Cerebellar cortex (tissue), 1 donor: Measurements from ENCODE around the gene REXO1.

ENCODE experiments used
- DNase-seq: peaks from one replicate; pipeline ENCODE4 v3.0.0-alpha.2; 2015; ENCODE audit warnings: low spot score

REXO1 gene

DNA sequence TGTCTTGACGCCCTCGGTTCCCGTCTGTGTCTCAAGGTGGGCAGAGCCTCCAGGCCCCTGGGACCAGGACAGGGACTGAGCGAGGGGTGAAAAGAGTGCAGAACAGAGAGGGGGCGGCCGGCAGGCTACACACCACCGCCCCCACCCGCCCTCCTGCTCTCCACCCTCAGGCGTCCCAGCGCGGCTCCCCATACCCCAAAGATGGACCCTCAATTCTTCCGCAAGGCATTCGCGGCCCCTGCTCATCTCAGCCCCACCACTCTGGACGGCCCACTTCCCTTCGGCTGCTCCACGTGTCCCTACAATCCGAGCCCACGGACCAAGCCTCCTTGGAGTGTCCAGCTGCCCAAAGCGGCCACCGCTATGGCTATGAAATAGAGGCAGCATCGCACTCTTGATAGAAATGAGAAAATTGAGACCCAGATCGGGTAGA lies 13.3 kb upstream of the REXO1 start:
- no peak for DNase-seq

DNA sequence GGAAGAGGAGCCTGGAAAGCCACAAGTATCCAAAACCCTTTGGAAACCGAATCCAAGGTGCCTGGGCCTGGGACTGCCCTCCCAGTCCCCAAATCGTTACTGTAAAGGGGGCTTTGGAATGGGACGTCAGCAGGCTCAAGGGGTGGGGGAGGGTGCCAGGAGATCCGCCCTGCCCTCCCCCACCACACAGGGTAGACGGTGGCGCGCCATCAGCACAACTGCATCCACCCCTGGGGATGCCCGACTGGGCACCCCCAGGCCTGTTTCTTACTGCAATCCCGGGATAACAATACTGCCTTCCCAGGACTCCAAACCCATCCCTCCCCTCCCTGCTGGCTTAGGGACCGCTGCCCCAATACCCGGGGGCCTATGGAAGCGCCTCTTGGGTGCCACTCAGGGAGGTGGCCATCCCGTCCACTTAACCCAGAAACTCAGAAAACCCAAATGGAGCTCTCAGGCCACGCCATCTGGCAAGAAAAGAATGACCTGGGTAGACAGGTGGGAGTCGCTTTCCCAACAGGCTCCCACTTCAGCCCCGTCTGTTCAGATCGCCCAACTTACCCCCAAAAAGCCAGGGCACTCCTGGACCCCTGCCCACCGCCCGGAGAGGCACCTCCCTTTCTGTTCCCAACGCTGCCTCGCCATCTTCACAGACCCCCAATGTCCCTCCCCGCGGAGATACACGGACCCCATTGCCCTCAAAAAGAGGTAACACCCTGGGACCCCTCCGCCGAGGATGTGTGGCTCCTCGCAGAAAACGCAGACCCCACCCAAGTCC lies 12.7 kb upstream of the REXO1 start:
- no peak for DNase-seq

DNA sequence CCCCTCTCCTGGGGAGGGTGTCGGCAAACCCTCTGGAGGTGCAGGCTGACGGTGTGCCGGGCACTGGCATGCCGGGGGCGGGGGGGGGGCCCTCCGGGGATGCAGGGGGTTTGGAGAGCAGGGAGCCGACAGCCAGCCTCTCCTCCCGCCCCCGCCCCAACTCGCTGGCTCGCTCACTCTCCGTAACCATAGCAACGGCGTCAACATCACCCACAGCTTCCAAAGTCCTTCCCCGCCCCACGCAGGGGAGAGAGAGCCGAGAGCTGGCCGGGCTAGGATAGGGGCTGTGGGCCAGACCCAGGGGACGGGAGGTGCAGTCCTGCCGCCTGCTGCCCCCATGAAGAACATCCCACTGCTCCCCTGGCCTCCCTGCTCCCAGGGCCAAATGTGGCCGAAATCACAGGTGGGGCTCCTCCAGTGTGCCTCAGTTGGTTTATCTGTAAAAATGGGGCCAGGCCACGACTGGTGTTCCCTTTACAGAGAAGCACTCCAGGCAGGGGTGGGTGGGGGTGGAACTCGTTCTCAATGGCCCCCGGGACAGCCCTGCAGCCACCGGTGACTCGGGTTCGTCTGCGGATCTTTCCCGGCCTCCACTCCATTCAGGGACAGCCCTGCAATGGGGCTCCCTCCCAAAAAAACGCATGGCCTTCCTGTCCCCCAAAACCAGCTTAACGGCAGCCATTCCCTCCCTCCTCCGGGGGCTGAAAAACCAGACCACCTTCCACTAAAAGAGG lies 11.9 kb upstream of the REXO1 start:
- peak; percentile 70 for DNase-seq

DNA sequence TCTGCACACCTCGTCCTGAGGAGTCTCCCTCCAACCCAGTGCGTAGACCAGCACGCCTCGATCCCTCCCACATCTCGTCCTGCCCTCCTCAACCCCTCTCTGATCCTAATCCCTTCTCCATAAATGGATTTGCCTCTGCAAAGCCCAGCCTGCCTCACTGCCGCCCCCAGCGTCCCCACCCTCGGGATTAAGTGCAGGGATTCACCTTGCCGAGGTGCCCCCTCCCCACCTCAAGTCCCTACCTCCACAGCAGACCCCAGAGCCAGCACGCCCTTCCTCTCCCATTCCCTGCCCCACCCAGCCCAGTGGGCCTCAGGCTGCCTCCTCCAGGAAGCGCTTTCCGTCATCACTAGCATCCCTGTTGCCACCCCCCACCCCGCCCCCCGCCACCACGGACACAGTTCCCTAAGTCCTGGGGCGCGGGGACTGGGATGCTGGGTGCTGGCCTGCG lies 11.1 kb upstream of the REXO1 start:
- DNase-seq: no peak

DNA sequence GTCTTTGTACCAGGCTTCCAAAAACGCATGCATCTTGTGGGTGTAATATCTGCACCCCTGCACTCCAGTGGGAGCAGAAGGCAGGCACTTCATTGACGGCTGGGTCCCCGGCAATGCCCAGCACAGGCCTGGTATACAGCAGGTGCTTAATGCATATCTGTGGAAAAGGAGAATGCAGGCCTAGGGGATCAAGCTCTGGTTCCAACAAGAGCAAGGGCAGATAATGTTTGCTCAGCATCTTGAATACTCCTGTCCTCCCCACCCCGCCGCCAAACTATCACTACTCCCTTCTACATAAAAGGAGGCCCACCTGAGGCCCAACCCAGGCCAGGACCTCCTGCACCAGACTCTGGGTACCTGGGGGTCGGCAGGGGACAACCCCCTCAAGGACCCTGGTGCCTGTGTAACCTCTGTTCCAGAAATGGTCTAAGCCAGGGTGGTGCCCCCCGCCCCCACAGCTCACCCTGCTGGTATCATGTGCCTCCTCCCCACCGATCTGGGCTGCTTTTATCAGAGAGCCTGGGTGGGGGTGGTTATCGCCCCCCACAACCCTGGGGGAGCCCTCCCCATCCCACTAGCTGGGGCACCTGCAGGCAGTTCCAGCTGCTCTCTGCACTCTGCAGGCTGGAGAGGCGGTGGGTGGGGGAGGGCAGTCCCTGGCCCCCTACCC lies 10.3 kb upstream of the REXO1 start:
- no peak for DNase-seq

DNA sequence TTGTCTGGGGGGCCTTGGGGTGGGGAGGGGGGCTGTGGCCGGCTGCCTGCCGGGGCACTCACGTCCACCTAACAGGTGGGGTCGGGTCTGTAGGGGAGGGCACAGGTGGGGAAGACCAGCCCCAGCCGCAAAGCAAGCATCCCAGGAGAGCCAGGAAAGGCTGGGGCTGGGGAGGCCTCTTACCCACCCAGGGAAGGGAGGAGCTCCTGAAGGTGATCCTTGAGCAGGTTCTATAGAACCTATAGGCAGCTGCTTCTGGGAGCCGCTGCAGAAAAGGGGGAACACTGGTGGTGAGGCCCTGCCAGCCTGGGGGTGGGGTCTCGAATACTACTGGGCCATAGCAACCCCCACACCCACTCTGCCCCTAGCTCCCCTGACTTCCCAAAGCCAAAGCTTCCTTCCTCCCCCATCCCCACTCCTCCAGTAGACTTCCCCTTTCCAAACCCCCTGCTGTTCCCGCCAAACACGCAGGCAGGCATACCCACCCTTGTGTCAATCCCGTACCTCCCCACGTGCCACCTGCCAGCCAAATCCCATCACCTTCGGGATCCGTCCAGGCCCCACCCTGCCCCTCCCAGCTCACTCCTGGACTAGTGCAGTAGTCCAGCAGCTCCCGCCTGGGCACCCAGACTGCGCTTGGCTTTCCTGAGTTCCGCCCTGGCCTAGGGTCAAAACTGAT lies 9.5 kb upstream of the REXO1 start:
- DNase-seq: no peak

DNA sequence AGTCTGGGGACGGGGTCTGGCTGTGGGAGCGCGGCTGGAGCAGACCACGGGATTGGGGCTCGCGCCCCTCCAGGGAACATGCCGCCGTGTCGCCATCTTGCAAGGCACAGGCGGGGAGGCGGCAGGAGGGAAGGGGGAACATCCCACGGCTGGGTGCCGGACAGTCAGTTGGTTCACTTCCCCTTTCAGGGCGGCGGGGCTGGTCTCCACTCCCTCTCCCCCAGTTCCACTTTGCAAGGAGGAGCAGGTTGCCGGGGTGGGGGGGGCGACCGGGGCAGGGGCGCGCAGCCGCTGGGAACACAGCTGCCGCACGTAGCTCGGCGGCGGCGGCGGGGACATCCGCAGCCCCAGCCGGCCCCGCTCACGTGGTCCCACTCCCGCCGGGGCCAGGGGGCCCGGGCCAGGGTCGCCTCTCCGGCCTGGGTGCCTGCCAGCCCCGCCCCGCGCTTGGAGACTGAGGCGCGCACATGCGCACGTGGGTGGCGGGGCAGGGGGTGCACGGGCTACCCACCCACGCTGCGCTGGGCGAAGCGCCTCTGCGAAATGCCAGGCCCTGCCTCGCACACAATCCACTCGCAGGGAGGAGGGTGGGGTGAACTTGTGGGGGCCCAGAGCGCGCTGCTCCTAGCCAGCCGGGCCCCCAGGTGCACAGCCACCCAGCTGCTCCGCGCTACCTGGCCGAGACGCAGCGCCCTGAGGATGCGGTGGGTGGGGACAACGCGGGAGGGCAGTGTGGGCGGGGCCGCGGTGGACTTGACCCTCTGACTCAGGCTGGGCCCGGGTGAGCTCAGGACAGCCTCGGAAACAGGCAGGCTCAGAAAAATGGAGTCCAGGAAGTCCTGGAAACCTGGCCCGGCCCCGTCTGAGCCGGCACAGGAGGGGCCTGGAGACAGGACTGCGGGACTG lies 8.7 kb upstream of the REXO1 start:
- DNase-seq: peak; percentile 67

DNA sequence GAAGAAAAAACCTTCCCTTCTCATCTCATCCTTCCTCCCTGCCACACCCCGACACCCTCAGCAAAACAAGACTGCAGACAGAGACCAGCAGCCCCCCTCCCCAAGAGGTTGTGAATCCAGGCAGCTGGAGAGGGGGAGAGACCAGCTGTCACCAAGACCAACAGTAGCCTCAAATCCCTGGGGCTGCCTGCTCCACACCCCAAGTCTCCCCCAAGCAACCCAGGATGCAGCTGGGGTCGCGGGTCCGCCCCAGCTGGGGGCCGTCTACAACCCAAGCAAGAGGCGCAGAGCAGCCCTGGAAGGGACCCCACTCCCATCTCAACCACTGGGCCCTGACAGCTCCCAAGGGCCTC lies 8.0 kb upstream of the REXO1 start:
- DNase-seq: no peak

DNA sequence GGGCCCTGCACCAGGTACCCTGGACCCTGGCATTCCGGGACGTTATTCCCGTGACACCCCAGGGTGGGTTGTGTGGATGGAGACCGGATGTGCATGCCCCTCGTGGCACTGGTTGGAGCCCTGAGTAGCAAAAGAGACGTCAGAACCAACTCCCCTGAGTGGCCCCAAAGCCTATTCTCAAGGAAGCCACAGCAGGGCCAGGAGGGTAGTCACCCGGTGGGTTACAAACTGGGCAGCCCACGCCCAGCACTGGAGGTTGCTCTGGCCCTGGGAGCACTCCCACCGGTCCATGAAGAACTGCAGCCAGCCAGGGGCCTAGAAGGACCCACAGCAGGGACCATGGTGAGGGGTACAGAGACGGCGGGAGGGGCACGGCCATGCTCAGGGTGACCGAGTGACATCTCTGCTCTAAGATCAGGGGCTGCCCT lies 7.6 kb upstream of the REXO1 start:
- DNase-seq: no peak

DNA sequence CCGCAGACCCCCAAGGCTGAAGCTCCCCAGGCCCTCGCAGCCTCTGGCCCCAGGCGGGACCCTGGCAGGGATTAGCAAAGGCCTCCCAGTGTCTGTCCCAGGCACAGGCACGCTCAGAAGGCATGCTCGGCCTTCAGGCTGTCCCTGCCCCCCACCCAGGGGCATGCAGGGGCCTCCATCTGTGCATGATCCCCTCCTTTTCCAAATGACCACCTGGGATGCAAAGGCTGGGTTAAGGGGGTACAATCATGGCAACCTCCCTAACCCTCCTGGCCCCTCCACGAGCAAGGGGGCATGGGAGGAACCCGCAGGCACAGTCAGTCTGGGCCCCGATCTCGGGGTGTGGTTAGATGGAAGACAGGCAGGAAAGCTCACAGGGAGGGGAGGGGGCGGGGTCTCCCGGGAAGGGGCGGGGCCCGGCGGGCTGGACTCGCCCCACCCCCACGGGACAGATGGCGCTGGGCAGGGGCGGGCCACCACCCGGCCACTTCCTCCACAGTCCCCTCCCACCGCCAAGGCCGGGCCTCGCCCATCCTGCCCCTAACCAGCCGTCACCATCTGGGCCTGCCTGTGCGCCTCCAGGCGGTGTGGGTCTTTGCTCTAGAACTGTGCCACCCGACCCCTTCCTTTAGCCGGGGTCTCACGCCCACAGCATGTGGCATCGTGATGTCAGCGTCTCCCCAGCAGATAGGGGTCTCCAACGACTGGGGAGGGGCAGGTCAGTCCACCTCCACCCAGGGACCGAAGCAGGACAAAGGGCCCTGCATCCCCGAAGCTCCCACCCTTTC lies 7.0 kb upstream of the REXO1 start:
- peak; percentile 83 for DNase-seq

DNA sequence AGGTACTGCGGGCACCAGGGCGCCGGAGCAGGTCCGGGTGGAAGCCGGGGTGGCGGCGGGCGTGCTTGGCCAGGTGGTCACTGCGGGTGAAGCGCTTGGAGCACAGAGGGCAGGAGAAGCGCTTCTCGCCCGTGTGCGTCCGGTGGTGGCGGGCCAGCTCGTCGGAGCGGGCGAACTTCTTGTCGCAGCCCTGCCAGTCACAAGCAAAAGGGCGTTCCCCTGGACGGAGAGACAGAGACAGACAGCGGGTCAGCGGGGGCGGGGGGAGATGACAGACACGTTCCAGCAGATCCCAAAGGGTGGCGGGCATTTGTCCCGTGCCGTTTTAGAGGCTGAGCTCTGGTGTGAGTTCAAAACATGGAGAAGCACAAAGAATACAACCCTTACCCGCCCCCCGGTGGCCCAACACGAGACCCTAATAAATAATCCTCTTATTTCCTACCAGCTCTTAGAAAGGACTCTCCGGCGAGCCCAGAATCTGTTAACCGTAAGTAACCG lies 6.3 kb upstream of the REXO1 start:
- no peak for DNase-seq

DNA sequence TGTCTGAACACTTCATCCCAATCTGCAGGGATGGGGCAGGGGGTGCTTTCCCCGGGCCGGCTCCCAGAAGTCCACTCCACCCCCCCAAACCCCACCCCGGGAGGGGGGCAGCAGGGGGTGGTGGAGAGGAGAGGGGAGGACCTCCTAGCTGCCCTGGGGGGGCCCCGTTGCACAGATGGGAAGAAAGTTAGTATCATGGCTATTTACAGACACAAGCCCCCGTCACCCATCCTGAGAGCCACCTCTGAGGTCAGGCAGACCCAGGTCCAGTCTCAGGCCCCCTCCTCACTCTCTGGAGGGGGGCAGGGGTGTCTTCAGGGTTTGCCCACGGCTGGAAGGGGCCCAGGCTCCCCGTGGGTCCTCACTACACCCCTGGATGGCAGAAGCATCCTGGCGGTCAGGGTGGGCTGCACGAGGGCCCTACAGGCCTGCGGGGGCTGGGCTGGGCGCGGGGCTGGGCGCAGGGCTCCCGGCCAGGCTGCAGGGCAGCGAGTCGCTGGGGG lies 5.8 kb upstream of the REXO1 start:
- no peak for DNase-seq

DNA sequence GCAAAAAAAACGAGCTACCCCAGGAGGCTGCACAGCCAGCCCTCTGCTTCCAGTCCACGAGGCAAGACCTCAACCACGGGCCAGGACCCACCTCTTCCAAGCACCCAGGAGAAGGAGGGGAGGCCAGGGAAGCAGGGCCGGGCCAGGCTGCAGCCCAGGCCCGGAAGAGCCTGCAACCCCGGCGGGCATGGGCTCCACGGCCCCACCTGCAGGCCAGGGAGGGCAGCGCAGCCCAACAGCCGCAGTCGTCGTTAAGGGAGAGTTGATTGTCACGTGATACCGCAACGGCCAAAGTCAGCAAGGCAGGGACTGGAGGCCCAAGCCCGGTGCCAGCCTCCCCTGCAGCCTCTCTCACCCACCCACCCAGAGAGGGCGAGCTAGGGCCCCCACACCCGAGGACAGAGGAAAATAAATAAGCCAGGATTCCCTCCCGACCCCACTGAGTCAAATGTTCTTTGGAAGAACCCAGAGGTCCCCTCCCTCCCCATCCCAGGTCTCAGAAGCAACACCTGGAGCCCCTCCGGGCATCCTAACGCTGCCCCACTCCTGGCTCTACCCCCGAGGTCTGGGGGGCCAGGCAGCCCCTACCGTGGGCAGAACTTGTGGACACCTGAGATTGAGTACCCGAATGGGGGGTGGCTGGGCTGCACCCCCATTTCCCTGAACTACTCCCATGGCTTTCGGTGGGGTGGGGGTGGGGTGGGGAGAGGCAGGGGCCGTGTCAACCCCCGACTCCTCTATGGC lies 5.2 kb upstream of the REXO1 start:
- peak; percentile 76 for DNase-seq

DNA sequence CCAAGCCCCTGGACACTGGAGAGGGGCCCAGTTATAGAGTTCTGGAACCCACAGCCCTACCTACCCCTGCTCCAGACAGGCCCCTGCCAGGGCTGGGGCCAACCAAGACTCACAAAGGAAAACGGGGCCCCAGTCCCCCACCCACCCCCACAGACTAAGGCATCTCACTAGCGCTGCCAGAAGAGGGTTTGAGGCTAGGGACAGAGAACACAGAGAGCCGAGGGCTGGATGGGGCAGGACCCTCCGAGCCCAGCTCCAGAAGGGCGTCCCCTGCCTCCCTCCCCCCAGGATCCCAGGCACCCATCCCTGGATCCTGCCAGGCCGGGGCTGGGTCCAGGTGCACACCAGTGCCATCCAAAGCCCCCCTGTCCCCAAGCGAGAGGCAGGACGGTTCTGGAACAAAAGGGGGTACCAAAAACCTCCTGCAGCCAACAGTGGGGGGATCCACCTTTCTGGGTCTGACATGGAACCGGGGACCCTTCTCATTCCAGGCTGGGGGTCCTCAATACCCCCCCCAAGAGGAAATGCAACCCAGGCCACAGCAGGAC lies 4.4 kb upstream of the REXO1 start:
- DNase-seq: no peak

DNA sequence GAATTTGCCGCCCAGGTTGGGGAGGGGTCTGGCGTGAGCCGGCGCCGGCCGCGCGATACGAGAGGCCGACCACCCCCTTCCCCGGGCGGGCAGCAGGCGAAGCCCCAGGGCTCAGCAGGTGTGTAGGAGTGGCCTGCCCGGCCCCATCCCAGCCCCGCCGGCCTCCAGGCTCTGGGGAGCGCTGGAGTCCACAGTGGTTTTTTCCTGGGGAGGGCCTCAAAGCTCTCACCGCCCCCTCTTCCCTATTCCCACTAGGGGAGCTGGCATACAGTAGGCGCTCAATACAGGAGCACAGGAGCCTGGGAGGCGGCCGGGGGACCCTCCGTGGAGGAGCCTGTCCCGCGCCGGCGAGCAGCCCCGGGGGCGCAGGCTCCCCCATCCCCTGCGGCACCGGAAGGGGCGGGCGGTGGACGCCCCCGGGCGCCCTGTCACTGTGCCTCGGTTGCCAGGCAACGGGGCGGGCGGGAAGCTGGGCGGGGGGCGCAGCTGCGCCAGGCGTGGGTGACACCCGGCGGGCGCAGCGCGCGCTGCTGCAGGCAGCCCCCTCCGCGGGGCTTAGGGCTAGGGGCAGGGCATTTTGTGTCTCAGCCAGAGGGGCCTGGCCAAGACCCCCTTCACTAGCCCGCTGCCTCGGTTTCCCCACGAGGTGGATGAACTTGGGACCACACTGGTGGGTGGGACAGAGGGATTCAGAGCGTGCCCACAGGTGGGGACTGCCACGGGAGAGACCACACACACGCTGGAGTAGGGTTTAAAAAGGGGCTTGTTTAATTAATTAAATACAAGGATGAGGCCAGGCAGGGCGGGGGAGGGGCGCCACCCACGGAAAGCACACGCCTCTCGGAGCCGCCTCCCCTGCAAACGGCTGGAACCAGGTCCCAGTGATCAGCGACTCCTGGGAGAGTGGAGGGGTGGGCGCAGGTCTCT lies 3.6 kb upstream of the REXO1 start:
- no peak for DNase-seq

DNA sequence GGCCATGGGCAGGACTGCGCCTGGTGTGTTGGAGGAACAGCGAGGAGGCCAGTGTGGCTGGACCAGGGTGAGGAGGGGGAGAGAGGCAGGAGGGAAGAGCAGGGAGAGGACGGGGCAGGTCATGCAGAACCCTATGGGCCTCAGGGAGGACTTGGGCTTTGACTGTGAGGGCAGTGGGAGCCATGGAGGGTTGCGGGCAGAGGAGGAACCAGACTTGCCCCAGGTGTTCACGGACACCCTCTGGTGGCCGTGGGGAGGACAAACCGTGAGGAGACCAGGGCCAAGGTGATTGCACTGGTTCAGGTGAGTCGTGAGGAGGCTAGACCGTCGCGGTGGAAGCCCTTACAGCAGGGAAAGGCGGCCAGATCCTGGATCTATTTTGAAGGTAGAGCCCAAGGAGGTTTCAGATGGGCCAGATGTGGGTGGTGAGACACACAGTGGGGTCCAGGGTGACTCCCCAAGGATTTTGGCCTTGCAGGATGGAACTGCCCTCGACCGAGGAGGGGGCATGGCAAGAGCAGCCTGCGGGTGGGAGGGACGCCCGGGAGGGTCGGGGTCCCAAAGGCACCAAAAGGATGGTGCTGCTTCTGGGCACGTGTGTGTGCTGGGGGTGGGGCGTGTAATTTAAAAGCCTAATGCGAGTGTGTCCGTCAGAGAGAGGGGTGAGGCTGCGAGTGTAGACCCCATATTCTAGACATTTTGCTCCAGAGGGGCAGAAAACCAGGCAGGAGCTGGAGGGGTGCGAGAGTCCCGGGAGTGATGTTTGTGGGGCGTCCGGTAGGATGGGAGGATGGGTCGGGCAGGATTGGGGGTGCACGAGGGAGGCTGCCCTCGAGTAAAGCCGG lies 2.7 kb upstream of the REXO1 start:
- DNase-seq: no peak

DNA sequence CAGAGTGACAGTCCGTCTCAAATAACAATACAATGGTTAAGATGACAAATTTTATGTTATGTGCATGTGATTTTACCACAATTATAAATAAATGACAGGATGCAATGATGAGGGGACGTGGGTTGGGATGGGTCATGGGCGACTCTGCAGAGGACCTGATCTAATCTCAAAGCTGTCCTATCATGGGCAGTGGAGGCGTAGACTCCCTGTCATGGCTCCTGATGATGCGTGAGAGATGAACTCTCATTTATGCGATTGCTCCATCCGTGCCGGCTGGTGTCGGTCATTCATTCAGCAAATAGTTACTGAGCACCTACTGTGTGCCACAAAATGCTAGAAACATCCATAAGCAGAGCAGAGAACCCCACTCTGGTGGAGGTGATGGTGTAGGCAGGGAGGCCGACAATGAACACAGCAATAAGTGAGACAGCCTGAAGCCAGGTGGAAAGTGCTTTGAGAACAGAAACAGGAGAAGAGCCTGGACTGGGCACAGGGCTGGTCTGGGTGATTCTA lies 1.7 kb upstream of the REXO1 start:
- no peak for DNase-seq
